AG04450 (cell line): ENCODE results near the gene KRT3. TPM values are rescaled to one million over a fixed set of nuclear protein-coding genes. Genes with fewer than 3 reads are reported as not detected.

Experiments
- CTCF ChIA-PET: fragments of 300-600, 350-600 bp; formaldehyde crosslinking; extraction: SDS; loops from one replicate; lab custom pipeline; 2022; ENCODE audit warnings: antibody characterized with exemption, inconsistent platforms; lab: Charles Lee
- POLR2A ChIA-PET: fragments of 350-600 bp; formaldehyde crosslinking; extraction: SDS; loops from one replicate; lab custom pipeline; 2021; ENCODE audit warnings: antibody characterized with exemption, inconsistent platforms; lab: Yijun Ruan, JAX
- DNase-seq: peaks from one replicate; pipeline ENCODE4 v3.0.0-alpha.2; 2011; ENCODE audit warnings: low read depth, low spot score
- H3K27ac ChIP-seq: one replicate; pipeline ENCODE4 v1.5.1; 2012; ENCODE audit warnings: low read depth, low read length, control low read depth
- H3K27me3 ChIP-seq: one replicate; pipeline ENCODE4 v1.6.0; 2012; ENCODE audit warnings: low read length; ENCODE audit not compliant: control insufficient read depth, insufficient read depth
- H3K4me3 ChIP-seq: 2 replicates; pipeline ENCODE4 v1.5.1; 2011; ENCODE audit warnings: mild to moderate bottlenecking, low read depth, low read length, control low read depth
- H3K9me3 ChIP-seq: 2 replicates; pipeline ENCODE4 v1.5.1; 2012; ENCODE audit warnings: low read length; ENCODE audit not compliant: control insufficient read depth, insufficient read depth
- polyA plus RNA-seq: library from polyadenylated mRNA; depleted of rRNA; stranded (reverse); fragments of >200 nt; gene quantifications from 2 replicates; pipeline ENCODE4 v1.2.3, GENCODE V29; 2011
- TF ChIP-seq, protein P1 (sequence below): IDR thresholded peaks from 2 replicates; pipeline ENCODE4 v1.5.1; 2011; ENCODE audit warnings: low read depth, low read length, control low read depth, inconsistent platforms

Gene KRT3
- polyA plus RNA-seq, 1 experiment = not detected

DNA sequence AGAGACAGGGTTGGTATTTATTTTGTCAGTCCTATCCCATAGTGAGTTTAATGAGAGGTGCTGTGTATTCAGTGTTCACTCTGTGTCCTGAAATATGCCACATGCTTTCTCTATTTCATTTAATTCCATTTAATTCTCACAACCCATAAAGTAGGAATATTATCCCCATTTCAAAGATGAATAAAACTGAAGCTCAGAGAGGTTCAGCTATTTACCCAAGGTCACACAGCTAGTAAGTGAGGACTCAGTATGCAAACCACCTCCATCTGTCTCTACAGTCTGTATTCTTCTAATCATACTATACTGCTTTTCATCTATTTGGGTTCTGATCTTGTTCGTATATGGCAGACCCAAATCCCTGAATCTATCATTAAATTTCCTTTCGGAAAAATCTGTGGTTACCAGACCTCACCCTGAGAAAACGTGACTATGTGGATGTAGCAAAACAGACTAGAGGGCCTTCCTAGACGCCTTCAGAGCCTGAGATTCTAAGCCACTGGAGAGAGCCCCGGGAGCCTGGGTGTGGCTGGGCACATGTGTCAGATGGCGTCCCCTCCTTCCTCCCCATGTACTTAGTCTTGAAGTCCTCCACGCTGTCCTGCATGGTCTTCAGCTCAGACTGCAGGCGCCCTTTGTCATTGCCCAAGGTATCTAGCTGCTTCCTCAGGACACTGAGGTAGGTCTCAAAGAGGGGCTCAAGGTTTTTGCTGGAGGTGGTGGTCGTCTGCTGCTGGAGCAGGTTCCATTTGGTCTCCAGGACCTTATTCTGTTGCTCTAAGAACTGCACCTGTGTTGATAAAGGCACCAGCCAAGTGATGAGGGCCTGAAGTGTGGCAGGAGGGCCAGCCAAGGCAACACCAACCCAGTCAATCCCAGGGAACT, 15.5 kb upstream of the KRT3 start:
- ChIA-PET POLR2A (no interaction called here), CTCF (no interaction called here)
- Histone ChIP-seq H3K27ac (no peak overlapping the region), H3K4me3 (no peak overlapping the region), H3K27me3 (peaks cover 20% of the 10 kb centered on the region), H3K9me3 (no peaks in the 10 kb centered on the region)
- no peak for DNase-seq
- TF ChIP-seq, protein P1, sequence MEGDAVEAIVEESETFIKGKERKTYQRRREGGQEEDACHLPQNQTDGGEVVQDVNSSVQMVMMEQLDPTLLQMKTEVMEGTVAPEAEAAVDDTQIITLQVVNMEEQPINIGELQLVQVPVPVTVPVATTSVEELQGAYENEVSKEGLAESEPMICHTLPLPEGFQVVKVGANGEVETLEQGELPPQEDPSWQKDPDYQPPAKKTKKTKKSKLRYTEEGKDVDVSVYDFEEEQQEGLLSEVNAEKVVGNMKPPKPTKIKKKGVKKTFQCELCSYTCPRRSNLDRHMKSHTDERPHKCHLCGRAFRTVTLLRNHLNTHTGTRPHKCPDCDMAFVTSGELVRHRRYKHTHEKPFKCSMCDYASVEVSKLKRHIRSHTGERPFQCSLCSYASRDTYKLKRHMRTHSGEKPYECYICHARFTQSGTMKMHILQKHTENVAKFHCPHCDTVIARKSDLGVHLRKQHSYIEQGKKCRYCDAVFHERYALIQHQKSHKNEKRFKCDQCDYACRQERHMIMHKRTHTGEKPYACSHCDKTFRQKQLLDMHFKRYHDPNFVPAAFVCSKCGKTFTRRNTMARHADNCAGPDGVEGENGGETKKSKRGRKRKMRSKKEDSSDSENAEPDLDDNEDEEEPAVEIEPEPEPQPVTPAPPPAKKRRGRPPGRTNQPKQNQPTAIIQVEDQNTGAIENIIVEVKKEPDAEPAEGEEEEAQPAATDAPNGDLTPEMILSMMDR = no peak

DNA sequence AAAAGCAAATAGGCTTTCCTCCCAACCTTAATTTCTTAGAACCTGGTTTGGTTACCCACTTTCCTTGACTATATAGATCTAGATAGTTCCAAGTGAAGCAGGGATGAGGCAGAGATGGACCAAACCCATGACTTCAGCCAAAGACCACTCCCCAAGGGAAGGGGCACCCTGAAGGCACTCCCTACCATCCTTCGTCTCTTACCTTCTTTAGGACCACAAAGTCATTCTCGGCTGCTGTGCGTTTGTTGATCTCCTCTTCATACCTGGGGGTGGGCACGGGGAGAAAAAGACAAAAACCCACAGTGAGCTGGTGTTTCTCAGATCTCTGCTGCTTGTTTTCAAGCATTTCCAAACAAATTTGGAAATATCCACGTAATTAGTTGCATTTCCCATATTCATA, 14.6 kb upstream of the KRT3 start:
- H3K9me3 ChIP-seq = no peaks in the 10 kb centered on the region
- ChIA-PET POLR2A (no interaction called here), CTCF (no interaction called here)
- DNase-seq = no peak
- H3K27me3 ChIP-seq = peaks cover 20% of the 10 kb centered on the region
- TF ChIP-seq, protein P1 = no peak
- no peak overlapping the region for H3K27ac ChIP-seq
- H3K4me3 ChIP-seq = no peak overlapping the region

DNA sequence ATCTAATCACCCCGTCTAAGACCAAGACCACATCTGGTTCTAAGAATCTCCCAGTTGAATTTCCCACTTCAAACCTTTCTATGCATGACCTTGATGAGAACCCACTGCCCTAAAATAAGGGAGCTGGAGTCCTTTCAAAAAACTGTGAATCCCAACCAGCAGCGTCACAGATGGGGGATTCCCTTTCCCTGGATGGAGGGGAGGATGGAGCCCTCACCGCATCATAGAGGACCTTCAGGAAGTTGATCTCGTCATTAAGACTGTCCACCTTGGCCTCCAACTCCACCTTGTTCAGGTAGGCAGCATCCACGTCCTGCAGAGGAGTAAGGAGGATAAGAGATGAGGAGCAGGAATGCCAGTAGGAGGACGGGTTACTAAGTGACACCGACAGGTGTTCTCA, 13.2 kb upstream of the KRT3 start:
- Histone ChIP-seq H3K27me3 (peaks cover 18% of the 10 kb centered on the region), H3K9me3 (no peaks in the 10 kb centered on the region), H3K27ac (no peak overlapping the region), H3K4me3 (no peak overlapping the region)
- ChIA-PET POLR2A (no interaction called here), CTCF (no interaction called here)
- TF ChIP-seq, protein P1 = no peak
- DNase-seq = no peak

DNA sequence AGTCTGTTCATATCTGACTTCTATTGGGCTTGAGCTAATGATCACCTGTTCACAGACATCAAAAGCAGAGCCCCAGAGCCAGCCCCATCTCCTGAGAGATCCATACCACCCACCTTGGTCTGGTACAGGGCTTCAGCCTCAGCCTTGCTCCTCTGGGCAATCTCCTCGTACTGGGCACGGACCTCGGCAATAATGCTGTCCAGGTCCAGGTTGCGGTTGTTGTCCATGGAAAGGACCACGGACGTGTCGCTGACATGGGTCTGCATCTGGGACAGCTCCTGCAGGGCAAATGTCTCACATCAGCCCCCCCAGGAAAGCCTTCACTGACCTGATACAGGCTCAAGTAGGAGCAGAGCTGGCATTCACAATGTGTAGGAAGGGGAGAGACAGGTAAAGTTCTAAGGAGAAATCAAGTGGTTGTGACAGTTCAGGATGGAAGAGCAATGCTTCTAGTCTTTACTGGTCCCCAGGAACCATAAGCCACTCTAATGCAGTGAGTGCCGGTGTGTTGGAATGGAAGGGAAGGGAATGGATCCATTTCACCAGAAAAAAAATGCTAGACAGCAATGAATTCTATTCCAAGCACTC, 12.8 kb upstream of the KRT3 start:
- TF ChIP-seq, protein P1 = no peak
- ChIA-PET POLR2A (no interaction called here), CTCF (no interaction called here)
- peaks cover 15% of the 10 kb centered on the region for H3K27me3 ChIP-seq
- H3K27ac ChIP-seq = no peak overlapping the region
- no peak for DNase-seq
- H3K4me3 ChIP-seq = no peak overlapping the region
- H3K9me3 ChIP-seq = no peaks in the 10 kb centered on the region
